ENCODE measurements around the gene APC2.

The APC2 gene

DNA sequence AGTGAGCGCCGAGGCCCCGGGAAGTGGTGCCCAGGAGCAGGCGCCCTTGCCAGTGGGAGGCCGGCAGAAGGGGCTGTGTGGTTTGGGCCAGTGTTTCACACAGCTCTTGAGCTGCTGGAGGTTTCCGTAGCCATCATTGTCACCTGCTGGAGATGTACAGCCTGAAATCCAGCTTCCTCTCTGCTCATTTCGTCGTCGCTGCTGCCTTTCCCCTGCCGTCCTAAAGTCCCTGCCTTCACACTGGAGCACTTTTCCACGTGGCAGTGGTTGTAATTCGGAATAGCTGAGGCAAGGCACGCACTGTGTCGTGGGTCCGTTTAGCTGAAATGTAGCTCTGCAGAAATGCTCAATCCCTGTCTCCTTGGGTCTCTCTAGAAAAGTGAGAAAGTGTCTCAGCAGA is 29.3 kb upstream of the APC2 start:
- no peaks in the 10 kb centered on the region for H3K27me3 ChIP-seq (ENCODE audit: insufficient read depth, low read depth, severe bottlenecking)
- TF ChIP-seq CTCF (IDR thresholded peaks at IDR 0.05; ENCODE audit: low read depth, low read length) = no peak
- no peak for DNase-seq
- no peaks in the 10 kb centered on the region for H3K9me3 ChIP-seq (ENCODE audit: severe bottlenecking)
- peaks cover 79% of the 10 kb centered on the region for H3K36me3 ChIP-seq
- no peak overlapping the region for H3K27ac ChIP-seq
- no peak overlapping the region for H3K4me3 ChIP-seq (ENCODE audit: low read depth, low read length)

- DNase-seq = no peak
- Histone ChIP-seq H3K27me3 (ENCODE audit: insufficient read depth, low read depth, severe bottlenecking) (no peaks in the 10 kb centered on the region), H3K4me3 (ENCODE audit: low read depth, low read length) (no peak overlapping the region), H3K27ac (no peak overlapping the region), H3K36me3 (peaks cover 79% of the 10 kb centered on the region), H3K9me3 (ENCODE audit: severe bottlenecking) (no peaks in the 10 kb centered on the region)
- TF ChIP-seq CTCF (IDR thresholded peaks at IDR 0.05; ENCODE audit: low read depth, low read length) = no peak
Measured at GRCh38 chr19:1421218-1421957, 28.5 kb upstream of the APC2 start.

DNA sequence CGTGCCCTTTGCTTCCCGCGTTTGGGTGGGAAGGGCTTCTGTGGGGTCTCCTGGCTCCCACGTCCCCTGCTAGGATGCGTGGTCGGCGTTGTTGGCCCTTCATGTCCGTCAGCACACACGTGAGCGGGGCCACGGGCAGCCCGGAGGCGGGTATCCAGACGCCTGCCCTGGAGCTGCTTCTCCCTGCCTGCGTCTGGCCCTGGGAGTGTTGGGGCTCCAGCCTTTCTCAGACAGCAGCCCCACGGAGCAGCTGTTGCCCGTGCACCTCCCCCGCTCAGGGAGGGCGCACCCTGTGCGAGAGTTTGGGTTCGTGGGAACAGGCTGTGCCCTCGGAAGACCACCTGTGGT is 28.0 kb upstream of the APC2 start:
- no peak overlapping the region for H3K27ac ChIP-seq
- H3K27me3 ChIP-seq (ENCODE audit: insufficient read depth, low read depth, severe bottlenecking) = no peaks in the 10 kb centered on the region
- no peaks in the 10 kb centered on the region for H3K9me3 ChIP-seq (ENCODE audit: severe bottlenecking)
- DNase-seq = no peak
- H3K4me3 ChIP-seq (ENCODE audit: low read depth, low read length) = no peak overlapping the region
- TF ChIP-seq CTCF (IDR thresholded peaks at IDR 0.05; ENCODE audit: low read depth, low read length) = no peak
- peaks cover 79% of the 10 kb centered on the region for H3K36me3 ChIP-seq

DNA sequence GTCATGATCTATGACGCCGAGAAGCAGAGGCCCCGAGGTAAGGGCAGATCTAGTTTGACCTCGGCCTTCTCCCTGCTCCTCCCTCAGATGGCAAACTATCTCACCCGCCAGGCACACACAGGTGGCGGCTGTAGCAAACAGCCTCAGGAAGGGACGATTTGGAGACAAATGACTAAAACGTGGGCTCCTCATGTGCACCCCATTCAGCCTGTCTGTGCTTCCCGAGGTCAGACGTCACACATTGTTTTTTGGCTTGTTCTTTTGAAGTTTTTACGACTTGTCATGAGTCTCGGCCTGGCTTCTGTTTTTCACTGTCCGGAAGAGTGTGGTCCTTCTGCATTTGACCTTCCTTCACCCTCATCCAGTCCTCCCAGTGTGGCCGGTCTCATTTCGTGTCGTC is 27.6 kb upstream of the APC2 start:
- Histone ChIP-seq H3K9me3 (ENCODE audit: severe bottlenecking) (no peaks in the 10 kb centered on the region), H3K4me3 (ENCODE audit: low read depth, low read length) (no peak overlapping the region), H3K36me3 (peaks cover 75% of the 10 kb centered on the region), H3K27ac (no peak overlapping the region), H3K27me3 (ENCODE audit: insufficient read depth, low read depth, severe bottlenecking) (no peaks in the 10 kb centered on the region)
- no peak for TF ChIP-seq CTCF (IDR thresholded peaks at IDR 0.05; ENCODE audit: low read depth, low read length)
- DNase-seq = no peak

GRCh38 chr19:1422943-1423342 is 27.0 kb upstream of the APC2 start:
- Histone ChIP-seq H3K4me3 (ENCODE audit: low read depth, low read length) (no peak overlapping the region), H3K36me3 (peaks cover 75% of the 10 kb centered on the region), H3K9me3 (ENCODE audit: severe bottlenecking) (no peaks in the 10 kb centered on the region), H3K27ac (no peak overlapping the region), H3K27me3 (ENCODE audit: insufficient read depth, low read depth, severe bottlenecking) (no peaks in the 10 kb centered on the region)
- 0 out of 2 replicates have a peak, but pooled peaks have one; percentile 6 for TF ChIP-seq CTCF (IDR thresholded peaks at IDR 0.05; ENCODE audit: low read depth, low read length)
- no peak for DNase-seq

Data from WERI-Rb-1 (cell line).